ENCODE results near the gene CPA5.

GRCh38 chr7:130303551-130303950 lies 41.1 kb upstream of the CPA5 start:
- no peak for TF ChIP-seq CTCF (IDR thresholded peaks at IDR 0.05)
- TF ChIP-seq EZH2phosphoT487 (IDR thresholded peaks at IDR 0.05): no peak
- no peak for TF ChIP-seq EZH2 (IDR thresholded peaks at IDR 0.05)
